HepG2 (cell line): ENCODE measurements around the gene MSI2. TPM values are rescaled to one million over a fixed set of nuclear protein-coding genes. Genes with fewer than 3 reads are reported as not detected.

ENCODE experiments used
- ATAC-seq: fragments of 200-7000 bp; cut with Tn5 transposase; 3 replicates; pipeline ENCODE4 v1.9.1; 2020; ENCODE audit warnings: mild to moderate bottlenecking, moderate library complexity
- BruUV-seq: library from RNA; stranded (reverse); fragments of 400-500 nt; replicated peaks from 2 replicates; lab custom pipeline; 2021; lab: Mats Ljungman, UMichigan
- CTCF ChIA-PET: fragments of 300-600 bp; formaldehyde crosslinking; extraction: SDS; loops from one replicate; lab custom pipeline; 2021; ENCODE audit warnings: low total read pairs, inconsistent platforms, low intra/inter-chr PET ratio; lab: Yijun Ruan, JAX
- POLR2A ChIA-PET: fragments of 350-600 bp; sonication (Branson Sonifier 250); formaldehyde crosslinking; loops from one replicate; lab custom pipeline; 2020; ENCODE audit warnings: antibody characterized with exemption, inconsistent platforms; lab: Yijun Ruan, JAX
- DNase-seq: peaks from one replicate; pipeline ENCODE4 v3.0.0-alpha.2; 2015; ENCODE audit warnings: low spot score
- FAIRE-seq: peaks from 3 replicates; lab custom pipeline; 2011; peaks lifted over from hg19 to GRCh38; lab: Jason Lieb, UNC
- H2AFZ ChIP-seq: one replicate; pipeline ENCODE4 v1.6.1; 2011; ENCODE audit warnings: low read length, inconsistent platforms
- H3K27ac ChIP-seq: fragments of 300-600 bp; 3 replicates; pipeline ENCODE4 v1.8.0; 2011; ENCODE audit warnings: mixed run types, mild to moderate bottlenecking, mixed read lengths, low read length, inconsistent platforms; ENCODE audit not compliant: insufficient read depth; ENCODE audit errors: extremely low read length
- H3K27me3 ChIP-seq, 2 experiments: fragments of 200-600 bp in 1 of 2; 2 replicates in 1 of 2; 3 replicates in 1 of 2; pipeline versions ENCODE4 v1.6.0 to v1.8.0; 2011; ENCODE audit warnings: low read length in 2 of 2, mild to moderate bottlenecking in 2 of 2, moderate library complexity in 2 of 2, inconsistent platforms in 1 of 2; ENCODE audit not compliant: insufficient read depth in 2 of 2, control insufficient read depth in 1 of 2
- H3K36me3 ChIP-seq, 2 experiments: fragments of 200-600 bp in 1 of 2; replicated peaks in 1 of 2; 2 replicates in 1 of 2; 3 replicates in 1 of 2; pipeline versions ENCODE4 v1.5.1 to v1.8.0; 2011; ENCODE audit warnings: low read length in 2 of 2, inconsistent platforms in 1 of 2; ENCODE audit not compliant: insufficient read depth in 2 of 2, control insufficient read depth in 1 of 2
- H3K4me1 ChIP-seq: 2 replicates; pipeline ENCODE4 v1.5.1; 2012; ENCODE audit warnings: low read length, inconsistent platforms; ENCODE audit not compliant: insufficient read depth
- H3K4me2 ChIP-seq: 2 replicates; pipeline ENCODE4 v1.6.0; 2011; ENCODE audit warnings: low read depth, low read length, inconsistent platforms
- H3K4me3 ChIP-seq, 3 experiments: fragments of 200-600 bp in 1 of 3; sonication (generic), shearing (Covaris generic) in 1 of 3; replicated peaks in 1 of 3; 2 replicates each; pipeline ENCODE4 v1.5.1; 2011 to 2016; ENCODE audit warnings: low read length in 3 of 3, inconsistent platforms in 2 of 3, low read depth in 2 of 3, mild to moderate bottlenecking in 2 of 3, control low read depth in 1 of 3, mixed read lengths in 1 of 3; ENCODE audit not compliant: insufficient read depth in 1 of 3
- H3K79me2 ChIP-seq: one replicate; pipeline ENCODE4 v1.6.1; 2011; ENCODE audit warnings: low read length, inconsistent platforms; ENCODE audit not compliant: insufficient read depth
- H3K9ac ChIP-seq: 2 replicates; pipeline ENCODE4 v1.6.0; 2011; ENCODE audit warnings: mild to moderate bottlenecking, low read depth, low read length, inconsistent platforms; ENCODE audit not compliant: insufficient read depth
- H3K9me3 ChIP-seq: 2 replicates; pipeline ENCODE4 v1.5.1; 2012; ENCODE audit warnings: mild to moderate bottlenecking, low read length
- H4K20me1 ChIP-seq: 2 replicates; pipeline ENCODE4 v1.6.0; 2011; ENCODE audit warnings: inconsistent platforms, mild to moderate bottlenecking, low read length, moderate library complexity; ENCODE audit not compliant: insufficient read depth
- ATAD3A ChIP-seq: sonication (generic); formaldehyde crosslinking; IDR thresholded peaks from 2 replicates; pipeline ENCODE4 v1.4.0; 2020; ENCODE audit warnings: missing genetic modification reagents
- FUBP1 ChIP-seq: sonication (generic); formaldehyde crosslinking; IDR thresholded peaks from 2 replicates; pipeline ENCODE4 v1.5.1; 2020; ENCODE audit warnings: missing genetic modification reagents, mild to moderate bottlenecking, borderline replicate concordance
- SIN3B ChIP-seq: fragments of 150-350 bp; IDR thresholded peaks from 2 replicates; pipeline ENCODE4 v1.6.1; 2014; ENCODE audit warnings: low read length
- STAG1 ChIP-seq: sonication (generic); formaldehyde crosslinking; IDR thresholded peaks from 2 replicates; pipeline ENCODE4 v1.4.0; 2020; ENCODE audit warnings: missing genetic modification reagents
- STAT6 ChIP-seq: sonication (generic); formaldehyde crosslinking; IDR thresholded peaks from 2 replicates; pipeline ENCODE4 v1.4.0; 2020; ENCODE audit warnings: missing genetic modification reagents, mild to moderate bottlenecking, borderline replicate concordance
- USF2 ChIP-seq, 2 experiments: sonication (generic) in 1 of 2; formaldehyde crosslinking in 1 of 2; IDR thresholded peaks; 2 replicates each; pipeline versions ENCODE4 v1.5.1 to v1.6.1; 2011 to 2020; ENCODE audit warnings: borderline replicate concordance in 1 of 2, low read depth in 1 of 2, low read length in 1 of 2, mild to moderate bottlenecking in 1 of 2, missing genetic modification reagents in 1 of 2, moderate library complexity in 1 of 2
- ZFP41 ChIP-seq: sonication (generic); formaldehyde crosslinking; IDR thresholded peaks from 2 replicates; pipeline ENCODE4 v1.4.0; 2020; ENCODE audit warnings: mild to moderate bottlenecking, missing genetic modification reagents, borderline replicate concordance
- ZNF512B ChIP-seq: sonication (generic); formaldehyde crosslinking; IDR thresholded peaks from 2 replicates; pipeline ENCODE4 v1.5.1; 2020; ENCODE audit warnings: missing genetic modification reagents, mild to moderate bottlenecking, borderline replicate concordance
- ZNF570 ChIP-seq: sonication (generic); formaldehyde crosslinking; IDR thresholded peaks from 2 replicates; pipeline ENCODE4 v1.4.0; 2020; ENCODE audit warnings: mild to moderate bottlenecking, missing genetic modification reagents, borderline replicate concordance
- in situ Hi-C: cut with HindIII; loops from 2 replicates; pipeline ENCODE4 v1.10.0; 2017; ENCODE audit warnings: low pct_unique_long_range_greater_than_20kb; ENCODE audit not compliant: extremely low pct_ligation_motif_present
- intact Hi-C: fragments of 100-400 bp; cut with micrococcal nuclease; formaldehyde crosslinking; loops from one replicate; pipeline ENCODE4 v1.10.0; 2022; ENCODE audit not compliant: unreplicated experiment
- polyA plus RNA-seq, 8 experiments: library from polyadenylated mRNA; depleted of rRNA in 3 of 8; stranded (reverse) in 7 of 8; unstranded in 1 of 8; fragments of >200 nt; fragmentation: Illumina TruSeq in 4 of 8; extraction: Trizol in 4 of 8; gene quantifications; 2 replicates each; pipeline versions ENCODE4 v1.2.1 to v1.2.3, GENCODE V29; 2011 to 2016; ENCODE audit warnings: low read depth in 4 of 8, missing spikeins in 1 of 8, mixed read lengths in 1 of 8; ENCODE audit not compliant: insufficient read depth in 1 of 8
- total RNA-seq, 5 experiments: library from RNA; depleted of rRNA; stranded (reverse); fragments of >200 nt; fragmentation: Illumina TruSeq; extraction: Trizol; gene quantifications; 2 replicates each; pipeline ENCODE4 v1.2.3, GENCODE V29; 2016; ENCODE audit warnings: low read depth in 1 of 5
- TF ChIP-seq, protein P1 (sequence below): sonication (generic); formaldehyde crosslinking; IDR thresholded peaks from 2 replicates; pipeline ENCODE4 v1.4.0; 2020; ENCODE audit warnings: low read depth, missing genetic modification reagents

MSI2 gene
- total and polyA plus RNA-seq, 2 of the 13 experiments (the other 11 are each of a cell fraction or from before 2014, with no cell fraction given): 77.5 to 78.4 TPM

GRCh38 chr17:57210224-57210553 lies 46.1 kb upstream of the MSI2 start:
- no peak overlapping the region for H3K9ac ChIP-seq
- CTCF ChIA-PET: no interaction called here
- H3K27ac ChIP-seq: no peak overlapping the region

More at GRCh38 chr17:57210224-57210553, 46.1 kb upstream of the MSI2 start:
- H3K4me3 ChIP-seq: no peak overlapping the region
- FAIRE-seq: no peak
- peaks cover 0 to 12% of the 10 kb centered on the region in 2 experiments; a peak in 2 of 5 replicates for H3K27me3 ChIP-seq
- ATAC-seq: no peak
- in situ Hi-C loops (no loop called here), intact Hi-C loops (no loop called here)
- H3K79me2 ChIP-seq: no peaks in the 10 kb centered on the region
- H3K4me2 ChIP-seq: no peak overlapping the region
- peaks cover 7% of the 10 kb centered on the region; the same call in 1 of the 2 replicates for H3K4me1 ChIP-seq
- no peak for DNase-seq
- no peaks in the 10 kb centered on the region for H3K36me3 ChIP-seq
- no TSS peak for BruUV-seq
- H3K9me3 ChIP-seq: peaks cover 5% of the 10 kb centered on the region
- H2AFZ ChIP-seq: no peak overlapping the region
- H4K20me1 ChIP-seq: no peaks in the 10 kb centered on the region
- POLR2A ChIA-PET: no interaction called here
- no peak for TF ChIP-seq ATAD3A
- no peak for TF ChIP-seq FUBP1
- no peak for TF ChIP-seq STAT6
- TF ChIP-seq, protein P1, sequence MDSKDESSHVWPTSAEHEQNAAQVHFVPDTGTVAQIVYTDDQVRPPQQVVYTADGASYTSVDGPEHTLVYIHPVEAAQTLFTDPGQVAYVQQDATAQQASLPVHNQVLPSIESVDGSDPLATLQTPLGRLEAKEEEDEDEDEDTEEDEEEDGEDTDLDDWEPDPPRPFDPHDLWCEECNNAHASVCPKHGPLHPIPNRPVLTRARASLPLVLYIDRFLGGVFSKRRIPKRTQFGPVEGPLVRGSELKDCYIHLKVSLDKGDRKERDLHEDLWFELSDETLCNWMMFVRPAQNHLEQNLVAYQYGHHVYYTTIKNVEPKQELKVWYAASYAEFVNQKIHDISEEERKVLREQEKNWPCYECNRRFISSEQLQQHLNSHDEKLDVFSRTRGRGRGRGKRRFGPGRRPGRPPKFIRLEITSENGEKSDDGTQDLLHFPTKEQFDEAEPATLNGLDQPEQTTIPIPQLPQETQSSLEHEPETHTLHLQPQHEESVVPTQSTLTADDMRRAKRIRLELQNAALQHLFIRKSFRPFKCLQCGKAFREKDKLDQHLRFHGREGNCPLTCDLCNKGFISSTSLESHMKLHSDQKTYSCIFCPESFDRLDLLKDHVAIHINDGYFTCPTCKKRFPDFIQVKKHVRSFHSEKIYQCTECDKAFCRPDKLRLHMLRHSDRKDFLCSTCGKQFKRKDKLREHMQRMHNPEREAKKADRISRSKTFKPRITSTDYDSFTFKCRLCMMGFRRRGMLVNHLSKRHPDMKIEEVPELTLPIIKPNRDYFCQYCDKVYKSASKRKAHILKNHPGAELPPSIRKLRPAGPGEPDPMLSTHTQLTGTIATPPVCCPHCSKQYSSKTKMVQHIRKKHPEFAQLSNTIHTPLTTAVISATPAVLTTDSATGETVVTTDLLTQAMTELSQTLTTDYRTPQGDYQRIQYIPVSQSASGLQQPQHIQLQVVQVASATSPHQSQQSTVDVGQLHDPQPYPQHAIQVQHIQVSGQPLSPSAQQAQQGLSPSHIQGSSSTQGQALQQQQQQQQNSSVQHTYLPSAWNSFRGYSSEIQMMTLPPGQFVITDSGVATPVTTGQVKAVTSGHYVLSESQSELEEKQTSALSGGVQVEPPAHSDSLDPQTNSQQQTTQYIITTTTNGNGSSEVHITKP (CRISPR knock-in tag): no peak
- no peak for TF ChIP-seq ZNF512B (CRISPR knock-in tag)
- TF ChIP-seq STAG1 (CRISPR knock-in tag): no peak
- TF ChIP-seq SIN3B: no peak
- TF ChIP-seq ZFP41 (CRISPR knock-in tag): no peak
- TF ChIP-seq ZNF570 (CRISPR knock-in tag): no peak
- no peak for TF ChIP-seq USF2 (IDR thresholded peaks at IDR 0.05; ENCODE audit: low read depth, low read length)
- no peak for TF ChIP-seq USF2 (CRISPR knock-in tag; IDR thresholded peaks at IDR 0.05; ENCODE audit: borderline replicate concordance)
